Mesenchymal stem cell (in vitro differentiated cells and primary cell): ENCODE measurements around the gene FUT1.
"Not testable (repeated sequence)": the region's sequence is repeated elsewhere in the genome, so short reads cannot be mapped to it uniquely, and the experiment has no call there.

Source experiments
- DNase-seq: peaks from one replicate; pipeline ENCODE4 v3.0.0-alpha.2; 2013
- H2AFZ ChIP-seq: one replicate; pipeline ENCODE4 v1.6.1; 2013; ENCODE audit warnings: low read depth, mild to moderate bottlenecking, control low read depth, inconsistent platforms, low read length, moderate library complexity
- H2AK5ac ChIP-seq: 2 replicates; pipeline ENCODE4 v1.6.1; 2013; ENCODE audit warnings: low read length, moderate library complexity, mild to moderate bottlenecking, inconsistent platforms; ENCODE audit not compliant: severe bottlenecking
- H2BK120ac ChIP-seq: one replicate; pipeline ENCODE4 v1.6.1; 2013; ENCODE audit warnings: low read depth, mild to moderate bottlenecking, inconsistent platforms, low read length, moderate library complexity
- H2BK12ac ChIP-seq, 2 experiments: one replicate each; pipeline ENCODE4 v1.6.1; 2013; ENCODE audit warnings: inconsistent platforms in 2 of 2, low read length in 2 of 2, mild to moderate bottlenecking in 2 of 2, moderate library complexity in 2 of 2, control low read depth in 1 of 2
- H2BK15ac ChIP-seq: one replicate; pipeline ENCODE4 v1.6.1; 2013; ENCODE audit warnings: mild to moderate bottlenecking, low read depth, inconsistent platforms; ENCODE audit not compliant: poor library complexity, severe bottlenecking
- H2BK5ac ChIP-seq: 2 replicates; pipeline ENCODE4 v1.6.1; 2013; ENCODE audit warnings: low read depth, mild to moderate bottlenecking, low read length, control low read depth, inconsistent platforms; ENCODE audit not compliant: poor library complexity, severe bottlenecking
- H3K14ac ChIP-seq, 2 experiments: one replicate each; pipeline ENCODE4 v1.6.1; 2013; ENCODE audit warnings: inconsistent platforms in 2 of 2, low read length in 2 of 2, control low read depth in 1 of 2, mild to moderate bottlenecking in 1 of 2, moderate library complexity in 1 of 2
- H3K18ac ChIP-seq, 2 experiments: one replicate each; pipeline ENCODE4 v1.6.1; 2013; ENCODE audit warnings: inconsistent platforms in 2 of 2, low read length in 2 of 2, control low read depth in 1 of 2, low read depth in 1 of 2, mild to moderate bottlenecking in 1 of 2
- H3K23ac ChIP-seq, 2 experiments: one replicate each; pipeline ENCODE4 v1.6.1; 2013; ENCODE audit warnings: inconsistent platforms in 2 of 2, low read length in 2 of 2, mild to moderate bottlenecking in 2 of 2, moderate library complexity in 2 of 2, control low read depth in 1 of 2
- H3K27ac ChIP-seq: 2 replicates; pipeline ENCODE4 v1.5.1; 2013; ENCODE audit warnings: mild to moderate bottlenecking, moderate library complexity, low read length, control low read depth, inconsistent platforms; ENCODE audit not compliant: poor library complexity, severe bottlenecking
- H3K27me3 ChIP-seq, 2 experiments: 2 replicates each; pipeline versions ENCODE4 v1.6.1 to v1.7.0; 2013; ENCODE audit warnings: low read length in 2 of 2, mild to moderate bottlenecking in 2 of 2, moderate library complexity in 2 of 2, control low read depth in 1 of 2, inconsistent platforms in 1 of 2; ENCODE audit not compliant: control insufficient read depth in 1 of 2, insufficient read depth in 1 of 2
- H3K36me3 ChIP-seq, 2 experiments: 2 replicates each; pipeline versions ENCODE4 v1.6.1 to v1.7.0; 2013; ENCODE audit warnings: low read length in 2 of 2, control low read depth in 1 of 2, inconsistent platforms in 1 of 2, low read depth in 1 of 2, mild to moderate bottlenecking in 1 of 2; ENCODE audit not compliant: insufficient read depth in 2 of 2, control insufficient read depth in 1 of 2
- H3K4ac ChIP-seq, 2 experiments: one replicate each; pipeline ENCODE4 v1.6.1; 2013; ENCODE audit warnings: inconsistent platforms in 2 of 2, low read length in 2 of 2, mild to moderate bottlenecking in 2 of 2, moderate library complexity in 2 of 2, control low read depth in 1 of 2, low read depth in 1 of 2
- H3K4me1 ChIP-seq: 2 replicates; pipeline ENCODE4 v1.6.1; 2013; ENCODE audit warnings: low read depth, low read length, control low read depth; ENCODE audit not compliant: control insufficient read depth, insufficient read depth
- H3K4me2 ChIP-seq: 2 replicates; pipeline ENCODE4 v1.6.1; 2013; ENCODE audit warnings: low read length, mild to moderate bottlenecking, inconsistent platforms; ENCODE audit not compliant: poor library complexity, severe bottlenecking
- H3K4me3 ChIP-seq, 2 experiments: 2 replicates each; pipeline versions ENCODE4 v1.5.1 to v1.7.0; 2013; ENCODE audit warnings: low read length in 2 of 2, mild to moderate bottlenecking in 2 of 2, control low read depth in 1 of 2, low read depth in 1 of 2; ENCODE audit not compliant: insufficient read depth in 1 of 2
- H3K79me1 ChIP-seq: replicated peaks from 2 replicates; pipeline ENCODE4 v1.6.1; 2013; ENCODE audit warnings: mild to moderate bottlenecking, control low read depth, low read length, inconsistent platforms; ENCODE audit not compliant: poor library complexity, severe bottlenecking
- H3K9ac ChIP-seq: 2 replicates; pipeline ENCODE4 v1.7.0; 2013; ENCODE audit warnings: mild to moderate bottlenecking, low read length, moderate library complexity
- H3K9me3 ChIP-seq: 2 replicates; pipeline ENCODE4 v1.7.0; 2013; ENCODE audit warnings: mild to moderate bottlenecking, low read length; ENCODE audit not compliant: control insufficient read depth
- H4K8ac ChIP-seq: one replicate; pipeline ENCODE4 v1.6.1; 2013; ENCODE audit warnings: inconsistent platforms, mild to moderate bottlenecking, low read length, moderate library complexity
- H4K91ac ChIP-seq: one replicate; pipeline ENCODE4 v1.6.1; 2013; ENCODE audit warnings: mild to moderate bottlenecking, low read length, inconsistent platforms
- WGBS: methylation state at CpG from one replicate; pipeline ENCODE4 v1.1.7; 2013; ENCODE audit warnings: mixed read lengths; 5-methylcytosine and 5-hydroxymethylcytosine counted together

The FUT1 gene

GRCh38 chr19:48768994-48769713, 16.7 kb upstream of the FUT1 start:
- H2AFZ ChIP-seq: no peak overlapping the region
- no peak overlapping the region for H3K9ac ChIP-seq
- no peak for DNase-seq
- WGBS: 87% methylated on average over 9 of the region's 11 CpGs
- peak overlapping the region; percentile 57 for H3K27ac ChIP-seq
- H2BK5ac ChIP-seq: peak overlapping the region; percentile 44
- H3K23ac ChIP-seq: no peak overlapping the region
- H3K4me1 ChIP-seq: peaks cover 5% of the 10 kb centered on the region
- no peaks in the 10 kb centered on the region for H3K79me1 ChIP-seq
- H2BK120ac ChIP-seq: no peak overlapping the region
- H3K4me3 ChIP-seq: no peak overlapping the region
- no peak overlapping the region for H3K18ac ChIP-seq
- H3K27me3 ChIP-seq: peaks cover 6 to 25% of the 10 kb centered on the region in 2 experiments
- H3K4me2 ChIP-seq: no peak overlapping the region
- H2BK15ac ChIP-seq: no peak overlapping the region
- H3K9me3 ChIP-seq: no peaks in the 10 kb centered on the region
- no peak overlapping the region for H4K91ac ChIP-seq
- H3K14ac ChIP-seq: no peak overlapping the region
- H4K8ac ChIP-seq: no peak overlapping the region
- H2BK12ac ChIP-seq: no peak overlapping the region
- H3K4ac ChIP-seq: no peak overlapping the region
- no peak overlapping the region for H2AK5ac ChIP-seq
- H3K36me3 ChIP-seq: no peaks in the 10 kb centered on the region

DNA sequence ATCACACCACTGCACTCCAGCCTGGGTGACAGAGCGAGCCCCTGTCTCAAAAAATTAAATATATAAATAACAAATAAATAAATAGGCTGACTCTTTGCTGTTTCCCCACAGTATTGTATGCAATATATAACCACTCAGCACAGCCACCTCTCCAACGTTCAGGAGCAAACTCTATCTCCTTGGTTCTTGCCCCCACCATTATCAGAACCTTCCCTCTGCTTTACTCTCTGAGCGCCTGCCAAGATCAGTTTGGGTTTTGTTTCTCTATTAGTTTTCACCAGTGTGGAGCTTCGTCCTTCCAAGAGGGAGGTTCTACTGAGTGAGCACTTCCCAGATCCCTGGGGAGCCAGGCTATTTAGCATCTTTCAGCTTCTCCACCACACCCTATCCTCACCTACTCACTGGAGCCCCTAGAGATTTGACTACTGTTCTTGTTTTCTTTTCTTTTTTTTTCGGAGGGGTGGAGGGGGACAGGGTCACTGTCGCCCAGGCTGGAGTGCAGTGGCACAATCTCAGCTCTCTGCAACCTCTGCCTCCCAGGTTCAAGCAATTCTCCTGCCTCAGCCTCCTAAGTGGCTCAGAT, 15.8 kb upstream of the FUT1 start:
- H3K27ac ChIP-seq, H3K79me1 ChIP-seq, DNase-seq, H2BK120ac ChIP-seq, H3K18ac ChIP-seq, H2AK5ac ChIP-seq, H3K9ac ChIP-seq, H4K8ac ChIP-seq, H2BK12ac ChIP-seq, H2AFZ ChIP-seq, H3K23ac ChIP-seq, H2BK15ac ChIP-seq, H3K14ac ChIP-seq, H3K4me3 ChIP-seq, H3K4me2 ChIP-seq, H2BK5ac ChIP-seq, H3K4ac ChIP-seq, H4K91ac ChIP-seq, H3K36me3 ChIP-seq, H3K9me3 ChIP-seq, H3K4me1 ChIP-seq: not testable (repeated sequence)
- WGBS: 66% methylated on average over 2 of the region's 6 CpGs
- peaks cover 7 to 32% of the 10 kb centered on the region in 2 experiments for H3K27me3 ChIP-seq

DNA sequence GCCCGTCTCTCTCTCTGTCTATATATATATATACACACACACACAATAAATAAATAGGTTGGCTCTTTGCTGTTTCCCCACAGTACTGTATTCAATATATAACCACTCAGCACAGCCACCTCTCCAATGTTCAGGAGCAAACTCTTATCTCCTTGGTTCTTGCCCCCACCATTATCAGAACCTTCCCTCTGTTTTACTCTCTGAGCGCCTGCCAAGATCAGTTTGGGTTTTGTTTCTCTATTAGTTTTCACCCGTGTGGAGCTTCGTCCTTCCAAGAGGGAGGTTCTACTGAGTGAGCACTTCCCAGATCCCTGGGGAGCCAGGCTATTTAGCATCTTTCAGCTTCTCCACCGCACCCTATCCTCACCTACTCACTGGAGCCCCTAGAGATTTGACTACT, 13.4 kb upstream of the FUT1 start:
- H3K36me3 ChIP-seq, H3K4me1 ChIP-seq, H4K91ac ChIP-seq, DNase-seq, H3K4me2 ChIP-seq, H3K23ac ChIP-seq, H2AFZ ChIP-seq, H3K27ac ChIP-seq, H2AK5ac ChIP-seq, H2BK12ac ChIP-seq, H3K9me3 ChIP-seq, H3K18ac ChIP-seq, H4K8ac ChIP-seq, H2BK120ac ChIP-seq, H2BK5ac ChIP-seq, H3K14ac ChIP-seq, H3K79me1 ChIP-seq, H2BK15ac ChIP-seq, H3K4ac ChIP-seq, H3K4me3 ChIP-seq, H3K9ac ChIP-seq: not testable (repeated sequence)
- WGBS: 92% methylated on average over 1 of the region's 5 CpGs
- H3K27me3 ChIP-seq: peaks cover 30 to 56% of the 10 kb centered on the region in 2 experiments

GRCh38 chr19:48760504-48761205, 8.2 kb upstream of the FUT1 start:
- Histone ChIP-seq H3K27me3 (peaks cover 38 to 59% of the 10 kb centered on the region in 2 experiments), H3K14ac (no peak overlapping the region), H4K91ac (no peak overlapping the region), H3K9ac (no peak overlapping the region), H3K4me3 (no peak overlapping the region), H2BK120ac (no peak overlapping the region), H3K36me3 (no peaks in the 10 kb centered on the region), H2AFZ (no peak overlapping the region), H3K23ac (no peak overlapping the region), H2BK5ac (no peak overlapping the region), H2AK5ac (no peak overlapping the region), H3K4ac (no peak overlapping the region), H3K27ac (no peak overlapping the region), H3K4me1 (no peaks in the 10 kb centered on the region), H4K8ac (no peak overlapping the region), H3K9me3 (no peaks in the 10 kb centered on the region), H2BK12ac (no peak overlapping the region), H3K18ac (no peak overlapping the region), H2BK15ac (no peak overlapping the region), H3K79me1 (no peaks in the 10 kb centered on the region), H3K4me2 (no peak overlapping the region)
- DNase-seq: no peak
- WGBS: 84% methylated on average over 16 of the region's 16 CpGs
